Activated CD8-positive, alpha-beta T cell treated with anti-CD3 and anti-CD28 coated beads, Interleukin-2, amount 10 ng/mL, durations not matched to agents 7 days and 5 days (primary cell): ENCODE data around the gene BLOC1S3. TPM values are rescaled to one million over a fixed set of nuclear protein-coding genes. Genes with fewer than 3 reads are reported as not detected.

Experiments used
- ATAC-seq: fragments of 150-1000 bp; cut with Tn5 transposase; one replicate; pipeline ENCODE4 v1.10.0; 2021; ENCODE audit warnings: moderate library complexity
- CTCF ChIA-PET: fragments of 350-600 bp; sonication (Branson Sonifier 250); formaldehyde crosslinking; loops from one replicate; lab custom pipeline; 2021; ENCODE audit warnings: antibody characterized with exemption; lab: Charles Lee
- POLR2A ChIA-PET: fragments of 350-600 bp; sonication (Branson Sonifier 250); formaldehyde crosslinking; loops from one replicate; lab custom pipeline; 2021; ENCODE audit warnings: antibody characterized with exemption; lab: Charles Lee
- DNase-seq: peaks from one replicate; pipeline ENCODE4 v3.0.0-alpha.2; 2020
- H3K27ac Mint-ChIP-seq: one replicate; pipeline ENCODE4 v1.8.0; 2021; ENCODE audit warnings: mild to moderate bottlenecking, mixed read lengths
- H3K27me3 Mint-ChIP-seq: one replicate; pipeline ENCODE4 v1.8.0; 2021; ENCODE audit warnings: low read depth, mixed read lengths
- H3K36me3 Mint-ChIP-seq: one replicate; pipeline ENCODE4 v1.8.0; 2021; ENCODE audit warnings: low read depth, mixed read lengths
- H3K4me1 Mint-ChIP-seq: one replicate; pipeline ENCODE4 v1.8.0; 2021; ENCODE audit warnings: low read depth, mixed read lengths
- H3K4me3 Mint-ChIP-seq: one replicate; pipeline ENCODE4 v1.8.0; 2021; ENCODE audit warnings: mild to moderate bottlenecking, mixed read lengths
- H3K9me3 Mint-ChIP-seq: one replicate; pipeline ENCODE4 v1.8.0; 2022; ENCODE audit warnings: mixed read lengths; ENCODE audit not compliant: insufficient read depth
- total RNA-seq, 2 experiments: library from RNA; stranded (reverse); gene quantifications; one replicate each; pipeline ENCODE4 v1.2.3, GENCODE V29; 2021

BLOC1S3 gene
- total RNA-seq, 2 experiments from 2014 or later = 16.0 to 16.7 TPM

DNA sequence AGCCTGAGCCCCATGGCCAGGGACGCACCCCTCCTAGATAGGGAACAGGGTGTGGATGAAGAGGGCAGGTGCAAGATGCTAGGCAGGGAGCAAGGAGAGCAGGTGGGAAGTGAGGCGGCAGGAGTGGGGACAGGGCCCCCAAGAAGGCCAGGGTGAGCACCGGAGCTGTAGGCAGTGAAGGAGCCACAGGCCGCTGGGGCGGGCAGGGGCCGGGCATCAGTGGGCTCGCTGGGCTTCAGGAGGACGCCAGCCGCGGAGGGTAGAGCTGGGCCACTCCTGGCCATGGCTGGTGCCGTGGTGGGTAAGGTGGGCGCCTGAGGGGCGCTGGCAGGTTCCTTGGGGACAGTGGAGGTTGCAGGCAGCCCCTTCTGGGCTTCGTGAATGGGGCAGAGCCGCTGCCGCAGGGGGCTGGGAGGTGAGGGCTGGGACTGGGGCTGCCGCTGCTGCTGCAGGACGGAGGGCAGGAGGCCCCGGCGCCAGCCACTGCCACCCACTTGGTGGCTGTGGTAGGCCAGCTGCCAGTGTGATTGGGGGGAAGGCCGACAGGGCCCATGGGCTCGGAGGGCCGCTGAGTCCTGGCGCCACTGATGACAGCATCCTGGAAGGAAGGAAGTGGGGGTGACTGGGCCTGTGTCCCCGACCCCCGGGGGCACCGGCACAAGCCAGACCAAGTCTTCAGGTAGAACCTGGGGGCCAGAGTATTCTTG, 19.9 kb upstream of the BLOC1S3 start:
- Mint-ChIP-seq H3K4me3 (no peak overlapping the region), H3K27ac (no peak overlapping the region), H3K9me3 (no peaks in the 10 kb centered on the region), H3K27me3 (peaks cover 25% of the 10 kb centered on the region), H3K36me3 (peaks cover 3% of the 10 kb centered on the region), H3K4me1 (peaks cover 14% of the 10 kb centered on the region)
- ATAC-seq = no peak
- ChIA-PET CTCF (no interaction called here), POLR2A (interaction anchor here (0.5 kb wide), 1 partner anchor 66 kb away, joined by 3 read pairs; no protein-coding TSS in a partner anchor)
- no peak for DNase-seq

DNA sequence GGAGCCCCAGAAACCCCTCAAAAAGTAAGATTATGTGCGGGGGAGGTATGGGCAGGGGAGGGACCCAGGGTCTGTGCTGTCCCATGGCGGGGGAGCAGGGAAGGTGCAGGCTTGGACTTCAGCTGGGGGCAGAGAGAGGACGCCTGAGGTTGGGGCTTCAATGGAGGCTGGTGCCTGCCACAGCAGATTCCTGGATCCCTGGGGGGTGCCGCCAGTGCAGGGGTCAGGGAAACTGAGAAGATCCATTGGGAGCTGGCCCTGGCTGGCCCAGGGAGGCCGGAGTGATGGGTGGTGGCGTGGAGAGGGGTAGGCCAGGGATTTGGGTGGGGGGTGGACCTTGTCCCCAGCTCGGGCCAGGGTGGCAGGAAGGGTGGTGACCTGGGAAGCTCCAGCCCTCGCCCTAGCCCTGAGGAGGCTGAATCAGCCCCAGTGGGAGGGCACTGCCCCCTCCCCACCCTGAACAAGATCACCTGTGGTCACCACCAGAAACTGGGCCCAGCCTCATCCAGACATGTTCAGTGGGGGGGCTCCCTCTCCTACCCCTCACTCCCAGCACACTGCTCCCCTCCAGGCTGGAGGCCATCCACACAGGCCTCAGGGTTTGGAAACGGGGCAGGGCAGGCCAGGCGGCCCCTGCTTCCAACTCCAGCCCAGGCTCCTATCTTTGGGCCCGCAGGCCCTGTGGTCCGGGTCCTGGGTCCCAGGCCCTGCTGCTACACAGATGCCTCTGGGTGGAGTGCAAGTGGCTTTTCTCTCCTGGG, 19.2 kb upstream of the BLOC1S3 start:
- no peak for ATAC-seq
- H3K4me1 Mint-ChIP-seq = peaks cover 15% of the 10 kb centered on the region
- H3K27ac Mint-ChIP-seq = no peak overlapping the region
- no peaks in the 10 kb centered on the region for H3K9me3 Mint-ChIP-seq
- no peaks in the 10 kb centered on the region for H3K36me3 Mint-ChIP-seq
- H3K4me3 Mint-ChIP-seq = no peak overlapping the region
- POLR2A ChIA-PET = interaction anchor here (0.5 to 2.4 kb wide), 3 partner anchors 15 to 267 kb away, joined by 3 to 11 read pairs (median 4); partner anchors contain the start of genes BLOC1S3 and TRAPPC6A
- CTCF ChIA-PET = interaction anchor here (1.3 kb wide), 1 partner anchor 28 kb away, joined by 3 read pairs; no protein-coding TSS in a partner anchor
- no peak for DNase-seq
- H3K27me3 Mint-ChIP-seq = peaks cover 19% of the 10 kb centered on the region

DNA sequence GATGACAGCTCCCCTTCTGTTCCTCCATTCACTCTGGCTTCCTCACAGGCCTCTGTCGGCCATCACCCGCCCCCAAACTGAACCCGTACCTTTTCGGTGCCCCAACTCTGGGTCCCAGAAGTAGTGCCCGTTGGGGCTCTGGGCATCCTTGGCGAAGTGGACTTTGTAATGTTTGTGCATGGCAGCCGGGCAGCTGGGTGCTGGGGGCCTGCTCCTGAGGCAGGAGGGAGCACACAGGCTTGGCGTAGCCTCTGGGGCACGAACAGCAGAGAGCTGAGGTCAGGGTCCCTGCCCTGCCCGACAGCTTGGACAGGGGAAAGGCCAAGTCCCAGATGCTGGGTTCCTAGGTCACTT, 18.6 kb upstream of the BLOC1S3 start:
- ATAC-seq (no peak), DNase-seq (no peak)
- Mint-ChIP-seq H3K9me3 (no peaks in the 10 kb centered on the region), H3K27ac (no peak overlapping the region), H3K4me1 (peaks cover 19% of the 10 kb centered on the region), H3K27me3 (peaks cover 17% of the 10 kb centered on the region), H3K4me3 (no peak overlapping the region), H3K36me3 (no peaks in the 10 kb centered on the region)
- POLR2A ChIA-PET = interaction anchor here (0.5 to 2.4 kb wide), 3 partner anchors 15 to 268 kb away, joined by 3 to 11 read pairs (median 4); partner anchors contain the start of genes BLOC1S3 and TRAPPC6A
- CTCF ChIA-PET = interaction anchor here (1.3 kb wide), 1 partner anchor 27 kb away, joined by 3 read pairs; no protein-coding TSS in a partner anchor

DNA sequence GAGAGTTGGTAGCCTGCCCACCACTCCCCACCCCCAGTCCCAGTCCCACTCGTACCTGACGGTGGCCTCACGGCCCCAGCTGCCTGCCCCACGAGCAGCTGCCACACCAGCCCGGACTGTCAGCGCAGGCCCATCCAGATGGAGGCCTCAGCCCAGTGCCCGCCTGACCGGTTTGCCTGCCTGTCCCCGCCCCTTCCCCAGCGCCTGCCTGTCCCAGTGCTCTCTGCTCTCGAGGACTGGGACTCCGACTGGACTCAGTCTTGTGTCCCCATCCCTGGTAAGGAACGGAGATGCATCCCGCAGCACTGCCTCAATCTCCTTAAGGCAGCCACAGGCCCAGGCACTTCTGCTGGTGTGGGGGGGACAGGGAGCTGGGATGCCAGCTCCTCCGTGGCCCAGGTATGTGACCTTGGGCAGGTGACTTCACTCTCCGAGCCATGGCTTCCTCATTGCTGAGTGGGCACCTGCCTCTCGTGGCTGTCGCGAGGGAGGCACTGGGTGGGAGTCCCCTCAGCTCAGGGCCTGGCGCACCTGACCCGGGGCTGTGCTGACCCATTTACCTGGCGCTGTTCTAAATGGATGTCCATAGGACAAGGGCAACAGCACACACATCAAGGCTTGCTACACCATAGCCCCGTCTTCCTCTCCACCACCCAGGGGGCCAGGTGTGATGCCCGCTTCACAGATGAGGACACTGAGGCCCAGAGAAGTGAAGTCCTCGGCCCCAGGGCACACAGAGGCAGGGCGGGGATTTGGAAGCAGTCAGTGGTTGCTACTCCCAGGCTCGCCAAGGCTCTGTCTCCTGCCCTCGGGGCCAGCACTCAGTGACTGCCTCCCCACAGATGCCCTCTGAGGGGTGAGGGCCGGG, 17.5 kb upstream of the BLOC1S3 start, which contains the start of gene NKPD1:
TSS of gene NKPD1 (minus strand) at position 113 of the 868 bp plus-strand sequence. CDS start 832 bp downstream, outside the sequence.
- Mint-ChIP-seq H3K4me3 (no peak within 1 kb of the TSS), H3K9me3 (no peaks in the 10 kb centered on the region), H3K27me3 (peaks cover 12% of the 10 kb centered on the region), H3K36me3 (no peaks in the 10 kb centered on the region), H3K4me1 (peaks cover 24% of the 10 kb centered on the region), H3K27ac (no peak within 1 kb of the TSS)
- ATAC-seq = no peak
- ChIA-PET POLR2A (interaction anchor here (2.4 kb wide), 1 partner anchor 18 kb away, joined by 11 read pairs; the partner anchor contains the start of genes BLOC1S3 and TRAPPC6A), CTCF (interaction anchor here (1.3 kb wide), 1 partner anchor 26 kb away, joined by 3 read pairs; no protein-coding TSS in a partner anchor)
- DNase-seq = no peak

DNA sequence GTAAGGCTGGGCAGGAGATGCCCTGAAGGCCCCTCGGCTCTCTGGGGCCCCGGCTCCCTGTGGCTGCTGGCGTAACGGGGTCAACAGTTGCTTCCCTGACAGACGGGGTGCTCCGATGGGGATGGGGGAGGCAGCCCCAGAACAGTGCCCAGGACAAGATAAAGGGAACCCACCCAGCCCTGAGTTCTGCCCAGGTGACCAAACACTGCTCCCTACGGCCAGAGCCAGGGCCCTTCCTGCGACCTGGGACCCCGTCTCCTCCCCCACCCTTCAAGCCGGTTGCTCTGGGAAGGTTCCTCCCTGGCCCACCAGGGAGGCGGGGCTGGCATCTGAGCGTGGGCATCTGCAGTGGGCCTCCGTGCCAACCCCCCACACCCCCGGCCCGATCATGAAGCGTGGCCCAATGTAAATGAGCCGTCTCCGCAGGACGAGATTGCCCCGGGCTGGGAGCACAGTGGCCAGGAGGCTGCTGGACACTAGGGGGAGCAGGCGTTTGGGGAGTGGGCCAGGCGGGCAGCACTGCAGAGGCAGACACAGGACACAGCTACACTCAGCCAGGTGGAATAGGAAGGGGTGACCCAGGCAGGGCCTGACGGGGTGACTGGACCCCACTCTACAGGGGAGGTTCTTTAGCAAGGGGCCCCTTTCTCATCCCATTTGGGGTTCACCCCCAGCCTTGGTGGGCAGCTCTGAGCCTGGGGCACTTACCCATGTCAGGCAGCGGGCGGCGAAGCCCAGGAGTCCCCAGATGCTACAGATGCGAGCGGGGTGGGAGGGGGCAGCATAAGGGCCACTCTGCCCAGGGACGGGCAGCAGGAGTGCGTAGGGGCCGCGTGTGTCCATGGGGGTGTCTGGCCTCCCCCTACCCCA, 16.6 kb upstream of the BLOC1S3 start:
- no peak for ATAC-seq
- H3K9me3 Mint-ChIP-seq = no peaks in the 10 kb centered on the region
- no peak for DNase-seq
- peaks cover 9% of the 10 kb centered on the region for H3K27me3 Mint-ChIP-seq
- POLR2A ChIA-PET = interaction anchor here (1.0 to 2.4 kb wide), 2 partner anchors 15 to 17 kb away, joined by 3 to 11 read pairs; partner anchors contain the start of genes BLOC1S3 and TRAPPC6A
- H3K4me3 Mint-ChIP-seq = no peak overlapping the region
- H3K27ac Mint-ChIP-seq = no peak overlapping the region
- peaks cover 26% of the 10 kb centered on the region for H3K4me1 Mint-ChIP-seq
- no peaks in the 10 kb centered on the region for H3K36me3 Mint-ChIP-seq
- CTCF ChIA-PET = no interaction called here

DNA sequence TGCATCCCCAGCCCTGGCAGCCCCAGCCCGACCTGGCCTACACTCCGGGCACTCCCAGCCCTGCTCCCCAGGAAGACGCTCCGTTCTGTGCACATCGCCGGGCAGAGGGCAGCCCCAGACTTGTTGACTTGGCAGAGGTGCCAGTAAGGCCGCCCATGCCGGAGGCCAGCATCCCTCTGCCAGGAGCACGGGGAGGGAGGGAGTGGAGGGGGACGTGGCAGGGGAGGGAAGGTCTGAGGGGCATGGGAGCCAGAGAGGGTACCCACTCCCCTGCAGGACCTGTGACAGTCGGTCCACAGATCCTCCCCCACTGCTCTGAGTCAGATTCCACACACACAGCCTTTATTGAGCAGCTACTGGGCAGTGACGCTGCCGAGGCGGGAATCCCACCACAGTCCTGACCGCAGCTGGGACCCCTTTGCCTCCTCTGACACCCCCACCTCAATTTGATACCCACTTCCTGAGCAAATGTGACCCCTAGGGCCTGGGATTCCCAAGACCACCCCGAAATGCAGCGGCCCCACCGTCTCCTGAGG, 15.9 kb upstream of the BLOC1S3 start:
- Mint-ChIP-seq H3K9me3 (no peaks in the 10 kb centered on the region), H3K36me3 (no peaks in the 10 kb centered on the region), H3K4me1 (peaks cover 28% of the 10 kb centered on the region), H3K4me3 (no peak overlapping the region), H3K27ac (no peak overlapping the region), H3K27me3 (peaks cover 5% of the 10 kb centered on the region)
- no peak for ATAC-seq
- ChIA-PET CTCF (no interaction called here), POLR2A (interaction anchor here (1.0 kb wide), 1 partner anchor 15 kb away, joined by 3 read pairs; no protein-coding TSS in a partner anchor)
- no peak for DNase-seq

DNA sequence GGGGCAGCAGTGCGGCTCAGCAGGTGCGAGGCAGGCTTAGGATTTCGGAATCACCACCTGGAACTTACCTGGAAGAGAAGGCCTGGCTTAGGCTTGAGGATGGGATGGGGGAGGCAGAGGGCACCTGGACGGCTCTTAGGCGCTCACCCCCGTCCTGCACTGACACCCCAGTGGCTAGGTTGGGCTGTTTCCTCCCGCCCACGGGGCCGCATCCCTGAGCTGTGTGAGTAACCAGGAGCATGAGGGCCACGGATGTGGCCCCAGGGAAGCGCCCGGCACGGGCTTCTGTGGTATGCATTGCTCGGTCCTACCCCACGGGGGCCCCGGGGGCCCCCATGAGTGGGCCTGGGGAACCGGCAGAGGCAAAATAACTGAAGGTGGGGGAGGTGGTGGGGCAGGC, 15.4 kb upstream of the BLOC1S3 start:
- DNase-seq = no peak

DNA sequence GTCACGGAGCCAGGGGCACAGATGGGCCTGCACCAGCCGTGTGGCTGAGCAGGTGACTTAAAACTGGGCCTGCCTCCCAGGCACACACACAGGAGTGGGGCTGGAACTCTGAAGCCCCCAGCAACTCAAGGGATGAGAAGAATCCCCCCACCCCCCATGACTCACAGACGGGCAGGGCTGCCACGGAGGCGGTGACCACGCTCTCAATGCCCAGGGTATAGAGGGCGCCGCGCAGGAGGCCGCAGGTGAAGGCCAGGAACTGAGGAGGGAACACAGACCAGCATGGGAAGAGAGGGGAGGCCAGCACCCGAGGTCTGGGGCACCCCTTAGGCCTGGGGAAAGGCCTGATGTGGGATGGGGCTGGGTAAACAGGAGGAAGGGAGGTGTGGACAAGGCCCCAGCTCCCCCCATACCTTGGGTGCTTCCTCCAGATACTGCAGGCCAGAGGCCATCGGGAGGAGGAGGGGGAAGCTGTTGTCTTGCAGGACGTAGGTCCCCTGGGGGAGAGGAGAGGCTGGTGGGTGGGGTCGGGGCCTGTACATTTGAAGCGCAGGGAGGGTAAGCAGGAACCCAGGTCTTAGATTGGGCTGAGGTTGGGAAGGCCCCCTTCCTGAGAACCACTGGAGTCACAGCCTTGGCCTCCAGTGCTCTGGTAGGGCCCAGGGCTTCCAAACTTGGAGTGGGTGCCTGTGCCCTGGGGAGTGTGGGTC, 14.7 kb upstream of the BLOC1S3 start:
- peaks cover 32% of the 10 kb centered on the region for H3K4me1 Mint-ChIP-seq
- no peak for ATAC-seq
- peak overlapping the region; percentile 80 for H3K27ac Mint-ChIP-seq
- DNase-seq = no peak
- ChIA-PET POLR2A (interaction anchor here (0.9 to 4.7 kb wide), 3 partner anchors 9 to 162 kb away, joined by 3 to 24 read pairs (median 3); partner anchors contain the start of genes BLOC1S3 and TRAPPC6A), CTCF (interaction anchor here (0.8 to 1.5 kb wide), 8 partner anchors 10 to 175 kb away, joined by 3 to 7 read pairs (median 4); partner anchors contain the start of genes BLOC1S3 and TRAPPC6A)
- no peaks in the 10 kb centered on the region for H3K9me3 Mint-ChIP-seq
- H3K36me3 Mint-ChIP-seq = no peaks in the 10 kb centered on the region
- no peak overlapping the region for H3K4me3 Mint-ChIP-seq
- H3K27me3 Mint-ChIP-seq = no peaks in the 10 kb centered on the region

More for the DNA sequence above, 15.4 kb upstream of the BLOC1S3 start:
- H3K9me3 Mint-ChIP-seq = no peaks in the 10 kb centered on the region
- H3K4me1 Mint-ChIP-seq = peaks cover 25% of the 10 kb centered on the region
- no peak overlapping the region for H3K4me3 Mint-ChIP-seq
- ChIA-PET CTCF (no interaction called here), POLR2A (interaction anchor here (1.0 kb wide), 1 partner anchor 14 kb away, joined by 3 read pairs; no protein-coding TSS in a partner anchor)
- no peak overlapping the region for H3K27ac Mint-ChIP-seq
- H3K27me3 Mint-ChIP-seq = peaks cover 2% of the 10 kb centered on the region
- H3K36me3 Mint-ChIP-seq = no peaks in the 10 kb centered on the region
- ATAC-seq = no peak

DNA sequence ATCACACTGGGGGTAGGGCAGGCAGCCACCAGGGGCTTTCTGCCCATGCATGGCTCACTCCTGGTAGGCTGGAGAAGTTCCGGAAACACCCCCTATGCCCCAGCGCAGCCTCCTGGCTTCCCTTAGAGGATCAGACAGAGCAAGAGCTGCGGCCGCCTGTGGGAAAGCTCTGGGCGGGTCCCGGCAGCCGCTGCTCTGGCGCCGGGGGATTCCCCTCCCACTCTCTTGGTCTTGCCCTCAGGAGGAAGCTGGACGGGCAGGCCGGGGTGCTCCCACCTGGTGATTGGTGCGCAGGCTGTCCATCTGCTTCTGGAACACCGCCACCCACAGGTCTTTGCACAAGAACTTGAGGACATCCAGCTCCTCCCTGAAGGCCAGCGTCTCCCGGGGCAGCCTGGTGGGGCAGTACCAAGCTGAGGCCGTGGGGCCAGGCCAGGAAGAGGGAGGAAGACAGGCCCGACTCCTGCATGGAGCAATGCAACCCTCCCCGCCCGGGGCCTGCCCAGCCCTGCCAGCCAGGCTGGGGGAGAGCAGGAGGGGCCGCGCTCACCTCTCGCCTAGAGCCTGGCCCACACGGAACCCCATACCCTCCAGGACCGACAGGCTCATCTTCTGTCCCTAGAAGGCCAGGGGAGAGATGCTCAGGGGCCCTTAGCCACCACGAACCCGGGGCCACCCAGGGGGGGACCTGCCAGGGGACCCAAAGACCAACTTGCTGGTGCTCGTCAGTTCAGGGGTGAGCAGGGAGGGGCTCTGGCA, 13.8 kb upstream of the BLOC1S3 start:
- H3K36me3 Mint-ChIP-seq = no peaks in the 10 kb centered on the region
- POLR2A ChIA-PET = interaction anchor here (0.9 to 4.7 kb wide), 3 partner anchors 10 to 163 kb away, joined by 3 to 24 read pairs (median 3); partner anchors contain the start of genes BLOC1S3 and TRAPPC6A
- H3K27me3 Mint-ChIP-seq = no peaks in the 10 kb centered on the region
- CTCF ChIA-PET = interaction anchor here (0.8 to 1.5 kb wide), 8 partner anchors 11 to 174 kb away, joined by 3 to 7 read pairs (median 4); partner anchors contain the start of genes BLOC1S3 and TRAPPC6A
- no peaks in the 10 kb centered on the region for H3K9me3 Mint-ChIP-seq
- DNase-seq = peak; percentile 72
- peak overlapping the region; percentile 28 for H3K4me3 Mint-ChIP-seq
- peak overlapping the region; percentile 80 for H3K27ac Mint-ChIP-seq
- ATAC-seq = peak; percentile 87
- H3K4me1 Mint-ChIP-seq = peaks cover 40% of the 10 kb centered on the region
